AG09309 (cell line): Measurements from ENCODE around the gene GABRA5.

Experiments
- DNase-seq: peaks from one replicate; pipeline ENCODE4 v3.0.0-alpha.2; 2010; ENCODE audit warnings: low read depth
- H3K4me3 ChIP-seq: 2 replicates; pipeline ENCODE4 v1.5.1; 2011; ENCODE audit warnings: mild to moderate bottlenecking, low read depth, low read length, moderate library complexity; ENCODE audit not compliant: control insufficient read depth
- TF ChIP-seq, protein P1 (sequence below): IDR thresholded peaks from 2 replicates; pipeline ENCODE4 v1.5.1; 2011; ENCODE audit warnings: mild to moderate bottlenecking, low read depth, low read length, inconsistent platforms; ENCODE audit not compliant: insufficient read depth, control insufficient read depth; ENCODE audit errors: missing control alignments

GABRA5 gene

DNA sequence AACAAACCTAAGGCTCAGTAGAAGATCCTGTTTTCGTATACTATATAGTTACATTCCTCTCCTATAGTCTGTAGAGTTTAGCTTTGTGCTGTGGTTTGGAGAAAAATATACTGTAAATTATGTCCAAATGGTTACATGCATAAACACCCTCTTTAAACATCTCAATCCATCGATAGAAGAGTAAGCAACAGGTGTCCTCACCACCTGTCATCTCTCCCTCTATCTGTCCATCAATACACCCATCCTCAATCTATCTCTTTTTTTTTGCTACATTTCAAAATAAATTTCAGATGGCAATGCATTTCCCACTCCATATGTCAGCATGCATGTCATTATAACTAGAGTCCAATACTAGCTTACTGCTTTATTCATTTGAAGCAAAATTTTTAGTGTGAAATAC is 83.1 kb downstream of the GABRA5 start:
- no peak for DNase-seq
- no peak overlapping the region for H3K4me3 ChIP-seq
- TF ChIP-seq, protein P1, sequence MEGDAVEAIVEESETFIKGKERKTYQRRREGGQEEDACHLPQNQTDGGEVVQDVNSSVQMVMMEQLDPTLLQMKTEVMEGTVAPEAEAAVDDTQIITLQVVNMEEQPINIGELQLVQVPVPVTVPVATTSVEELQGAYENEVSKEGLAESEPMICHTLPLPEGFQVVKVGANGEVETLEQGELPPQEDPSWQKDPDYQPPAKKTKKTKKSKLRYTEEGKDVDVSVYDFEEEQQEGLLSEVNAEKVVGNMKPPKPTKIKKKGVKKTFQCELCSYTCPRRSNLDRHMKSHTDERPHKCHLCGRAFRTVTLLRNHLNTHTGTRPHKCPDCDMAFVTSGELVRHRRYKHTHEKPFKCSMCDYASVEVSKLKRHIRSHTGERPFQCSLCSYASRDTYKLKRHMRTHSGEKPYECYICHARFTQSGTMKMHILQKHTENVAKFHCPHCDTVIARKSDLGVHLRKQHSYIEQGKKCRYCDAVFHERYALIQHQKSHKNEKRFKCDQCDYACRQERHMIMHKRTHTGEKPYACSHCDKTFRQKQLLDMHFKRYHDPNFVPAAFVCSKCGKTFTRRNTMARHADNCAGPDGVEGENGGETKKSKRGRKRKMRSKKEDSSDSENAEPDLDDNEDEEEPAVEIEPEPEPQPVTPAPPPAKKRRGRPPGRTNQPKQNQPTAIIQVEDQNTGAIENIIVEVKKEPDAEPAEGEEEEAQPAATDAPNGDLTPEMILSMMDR: no peak

DNA sequence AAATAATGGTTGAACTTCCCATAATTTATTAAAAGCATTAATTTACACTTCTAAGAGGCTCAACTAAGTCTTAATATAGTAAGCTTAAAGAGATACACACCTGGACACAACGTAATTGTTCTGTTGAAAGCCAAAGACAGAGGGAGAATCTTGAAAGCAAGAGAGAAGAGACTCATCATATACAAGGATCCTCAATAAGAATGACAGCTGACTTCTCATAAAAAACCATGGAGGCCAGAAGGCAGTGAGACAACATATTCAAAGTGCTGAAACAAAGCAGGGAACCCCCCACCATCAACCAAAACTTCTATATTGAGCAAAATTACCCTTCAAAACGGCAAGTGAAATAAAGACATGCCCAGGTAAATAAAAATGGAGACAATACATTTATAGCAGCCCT is 87.5 kb downstream of the GABRA5 start:
- TF ChIP-seq, protein P1: no peak
- DNase-seq: no peak
- H3K4me3 ChIP-seq: no peak overlapping the region

DNA sequence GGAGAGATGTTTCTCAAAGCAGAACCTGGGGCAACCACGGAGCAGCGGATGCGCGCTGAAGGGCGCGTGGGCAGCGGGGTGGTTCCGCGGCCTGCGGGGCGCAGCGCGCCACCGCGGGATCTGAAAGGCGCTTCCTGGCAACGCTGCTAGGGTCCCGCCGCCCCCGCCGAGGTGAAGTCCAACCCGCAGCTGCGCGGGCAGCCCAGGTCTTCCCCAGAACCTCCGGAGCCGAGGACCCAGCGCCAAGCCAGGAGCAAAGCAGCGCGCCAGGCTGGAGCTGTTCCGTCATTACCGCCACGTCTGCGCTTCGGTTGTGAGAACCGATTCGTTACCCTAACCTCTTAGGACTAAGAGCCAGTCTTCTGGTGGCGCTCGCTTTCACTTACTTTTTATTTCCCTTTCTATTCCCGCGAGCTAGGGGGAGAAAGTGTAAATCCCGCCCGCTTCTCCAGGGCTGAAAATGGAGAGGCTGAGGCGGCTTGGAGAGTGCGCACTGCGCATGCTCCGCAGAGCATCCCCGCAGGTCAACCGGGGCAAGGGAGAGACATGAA is 100.9 kb downstream of the GABRA5 start:
- no peak overlapping the region for H3K4me3 ChIP-seq
- DNase-seq: no peak
- TF ChIP-seq, protein P1: no peak

DNA sequence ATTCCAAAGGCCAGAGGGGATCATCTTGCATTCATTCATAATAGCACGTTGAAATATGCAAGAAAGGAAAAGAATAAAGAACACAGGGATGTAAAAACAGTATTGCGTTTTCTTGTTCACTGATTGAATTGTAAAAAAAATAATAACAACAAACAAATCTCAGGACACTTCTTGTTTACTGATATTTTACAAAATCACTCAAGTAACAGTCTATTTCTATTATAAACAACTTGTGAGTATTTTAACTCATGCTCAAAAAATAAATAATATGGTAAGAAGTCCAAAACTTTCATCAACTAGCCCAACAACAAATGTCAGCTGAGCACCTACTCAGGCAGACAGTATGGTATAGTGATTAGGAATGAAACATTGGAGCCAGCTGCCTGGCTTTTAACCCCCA is 101.9 kb downstream of the GABRA5 start:
- no peak overlapping the region for H3K4me3 ChIP-seq
- DNase-seq: no peak
- TF ChIP-seq, protein P1: no peak

DNA sequence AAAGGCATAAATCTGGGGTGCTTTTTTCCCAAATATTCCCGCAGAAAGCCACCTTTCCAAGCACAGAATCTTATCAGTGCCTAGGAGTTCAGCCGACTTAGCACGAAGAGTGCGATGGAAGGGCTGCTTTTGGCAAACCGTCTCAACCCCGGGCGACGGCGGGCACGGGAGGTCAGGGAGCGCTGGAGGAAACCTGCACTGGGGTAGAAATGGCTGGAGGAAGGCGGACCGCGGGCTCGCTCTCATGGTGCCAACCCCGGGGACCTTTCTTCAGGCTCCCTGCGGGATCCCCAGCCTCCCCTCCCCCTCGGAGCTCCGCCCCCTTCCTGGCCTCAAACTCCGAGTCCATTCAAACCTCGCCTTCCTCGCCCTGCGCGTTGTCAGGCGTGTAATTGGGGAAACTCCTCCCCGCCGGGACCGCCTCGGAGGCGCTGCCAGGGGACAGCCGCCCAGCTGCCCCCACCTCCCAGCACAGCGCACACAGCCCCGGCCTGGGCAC is 103.9 kb downstream of the GABRA5 start, which contains the start of gene GABRG3:
Gene GABRG3 (plus strand): TSS at position 470 of the 499 bp plus-strand sequence.
- TF ChIP-seq, protein P1: no peak
- DNase-seq: no peak
- H3K4me3 ChIP-seq: no peak within 1 kb of the TSS

DNA sequence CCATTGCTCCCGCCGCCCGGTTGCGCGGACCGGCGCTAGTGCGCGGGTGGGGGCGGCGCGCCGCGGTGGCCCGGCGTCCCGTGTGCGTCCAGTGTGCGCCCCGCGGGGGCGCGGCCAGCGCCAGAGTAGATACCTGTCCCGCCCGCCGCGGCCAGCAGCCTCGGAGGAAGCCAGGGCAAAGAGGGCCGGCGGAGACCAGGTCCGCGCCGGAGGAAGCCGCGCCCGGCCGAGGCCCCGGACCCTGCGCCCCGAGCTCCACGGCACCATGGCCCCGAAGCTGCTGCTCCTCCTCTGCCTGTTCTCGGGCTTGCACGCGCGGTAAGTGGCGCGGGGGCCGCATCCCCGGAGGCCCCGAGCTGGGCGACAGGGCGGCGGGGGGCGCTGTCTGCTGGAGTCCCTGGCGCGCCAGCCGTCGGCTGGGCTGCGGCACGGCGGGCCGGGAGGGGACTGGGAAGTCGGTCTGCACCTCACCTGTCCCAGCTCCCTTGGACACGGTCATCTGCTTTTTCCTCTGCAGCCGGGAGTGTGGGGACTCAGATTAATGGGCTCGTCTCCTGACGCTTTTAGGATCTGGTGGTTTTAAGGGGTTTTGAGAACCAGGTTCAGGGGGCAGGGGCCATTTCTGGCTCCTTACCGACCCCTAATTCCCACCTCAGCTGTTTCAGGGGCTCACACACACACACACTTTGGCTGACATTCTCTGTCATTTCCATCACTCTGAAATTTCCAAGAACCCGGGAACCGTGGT is 104.6 kb downstream of the GABRA5 start:
- TF ChIP-seq, protein P1: no peak
- no peak for DNase-seq
- H3K4me3 ChIP-seq: no peak overlapping the region

DNA sequence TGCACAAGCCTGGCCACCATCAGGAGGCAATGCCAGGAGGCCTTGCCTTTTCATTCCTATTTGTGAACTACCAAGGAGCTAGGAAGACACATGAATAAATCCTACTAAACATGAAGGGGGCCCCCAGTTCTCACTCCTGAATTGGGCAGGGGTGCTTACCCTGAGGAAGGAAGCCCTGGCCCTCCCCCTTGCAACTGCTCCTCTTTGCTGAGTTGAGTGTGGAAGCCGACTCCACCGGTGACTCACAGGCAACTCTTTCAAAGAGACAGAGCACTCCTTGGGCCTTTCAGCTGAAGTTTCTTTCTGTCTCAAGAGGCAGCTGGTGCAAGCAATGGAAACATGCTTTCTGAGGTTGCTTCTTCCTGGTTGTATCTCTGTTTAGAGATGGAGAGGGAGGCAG is 105.8 kb downstream of the GABRA5 start:
- DNase-seq: no peak
- no peak overlapping the region for H3K4me3 ChIP-seq
- TF ChIP-seq, protein P1: no peak
